HL-60 (cell line): Measurements from ENCODE around the gene L3MBTL4.

Source experiments
- DNase-seq, 2 experiments: peaks; one replicate each; pipeline ENCODE4 v3.0.0-alpha.2; 2010 to 2020; ENCODE audit warnings: low read depth in 1 of 2, low spot score in 1 of 2
- H3K27ac ChIP-seq: fragments of 250-450 bp; sonication (Bioruptor Pico); replicated peaks from 2 replicates; pipeline ENCODE4 v1.5.1; 2020; ENCODE audit warnings: mild to moderate bottlenecking, moderate library complexity
- H3K27me3 ChIP-seq: fragments of 250-450 bp; sonication (Bioruptor Pico); 2 replicates; pipeline ENCODE4 v1.5.1; 2021; ENCODE audit warnings: mild to moderate bottlenecking, moderate library complexity; ENCODE audit not compliant: insufficient read depth, poor library complexity, severe bottlenecking
- H3K4me3 ChIP-seq: replicated peaks from 2 replicates; pipeline ENCODE4 v1.5.1; 2011; ENCODE audit warnings: mild to moderate bottlenecking, control low read depth, low read length; ENCODE audit not compliant: insufficient read depth
- GABPA ChIP-seq: IDR thresholded peaks from 2 replicates; pipeline ENCODE4 v1.6.1; 2012; ENCODE audit warnings: low read depth
- POLR2AphosphoS5 ChIP-seq: IDR thresholded peaks from 2 replicates; pipeline ENCODE4 v1.6.1; 2012; ENCODE audit warnings: low read depth
- SPI1 ChIP-seq: IDR thresholded peaks from 2 replicates; pipeline ENCODE4 v1.6.1; 2012; ENCODE audit warnings: low read depth, mild to moderate bottlenecking, borderline replicate concordance
- TF ChIP-seq, protein P1 (sequence below): IDR thresholded peaks from 2 replicates; pipeline ENCODE4 v1.6.1; 2012; ENCODE audit warnings: low read depth; ENCODE audit not compliant: insufficient replicate concordance
- TF ChIP-seq, protein P2 (sequence below): IDR thresholded peaks from one replicate; pipeline ENCODE4 v1.5.1; 2011; ENCODE audit warnings: low read length, control low read depth, inconsistent platforms; ENCODE audit not compliant: insufficient read depth

The L3MBTL4 gene

DNA sequence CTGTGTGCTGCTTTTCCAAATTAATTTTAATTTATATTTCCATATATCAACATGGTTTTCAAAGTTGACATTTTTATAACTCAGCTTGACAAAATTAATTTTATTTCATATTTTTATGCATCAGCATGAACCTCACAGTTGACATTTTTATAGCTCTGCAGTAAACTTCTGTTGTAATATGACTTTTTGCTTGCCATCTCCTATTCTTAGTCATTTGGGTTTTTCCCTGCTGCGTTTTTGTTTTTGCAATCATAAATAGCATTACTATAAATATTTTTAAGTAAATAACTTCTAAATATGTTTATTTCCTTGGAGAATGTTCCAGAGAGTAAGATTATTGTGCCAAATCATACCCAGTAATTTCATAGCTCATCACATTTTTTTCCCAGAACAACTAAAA is 21.0 kb upstream of the L3MBTL4 start:
- no peak for DNase-seq
- Histone ChIP-seq H3K27ac (no peak overlapping the region), H3K4me3 (no peak overlapping the region), H3K27me3 (no peaks in the 10 kb centered on the region)
- TF ChIP-seq, protein P1, sequence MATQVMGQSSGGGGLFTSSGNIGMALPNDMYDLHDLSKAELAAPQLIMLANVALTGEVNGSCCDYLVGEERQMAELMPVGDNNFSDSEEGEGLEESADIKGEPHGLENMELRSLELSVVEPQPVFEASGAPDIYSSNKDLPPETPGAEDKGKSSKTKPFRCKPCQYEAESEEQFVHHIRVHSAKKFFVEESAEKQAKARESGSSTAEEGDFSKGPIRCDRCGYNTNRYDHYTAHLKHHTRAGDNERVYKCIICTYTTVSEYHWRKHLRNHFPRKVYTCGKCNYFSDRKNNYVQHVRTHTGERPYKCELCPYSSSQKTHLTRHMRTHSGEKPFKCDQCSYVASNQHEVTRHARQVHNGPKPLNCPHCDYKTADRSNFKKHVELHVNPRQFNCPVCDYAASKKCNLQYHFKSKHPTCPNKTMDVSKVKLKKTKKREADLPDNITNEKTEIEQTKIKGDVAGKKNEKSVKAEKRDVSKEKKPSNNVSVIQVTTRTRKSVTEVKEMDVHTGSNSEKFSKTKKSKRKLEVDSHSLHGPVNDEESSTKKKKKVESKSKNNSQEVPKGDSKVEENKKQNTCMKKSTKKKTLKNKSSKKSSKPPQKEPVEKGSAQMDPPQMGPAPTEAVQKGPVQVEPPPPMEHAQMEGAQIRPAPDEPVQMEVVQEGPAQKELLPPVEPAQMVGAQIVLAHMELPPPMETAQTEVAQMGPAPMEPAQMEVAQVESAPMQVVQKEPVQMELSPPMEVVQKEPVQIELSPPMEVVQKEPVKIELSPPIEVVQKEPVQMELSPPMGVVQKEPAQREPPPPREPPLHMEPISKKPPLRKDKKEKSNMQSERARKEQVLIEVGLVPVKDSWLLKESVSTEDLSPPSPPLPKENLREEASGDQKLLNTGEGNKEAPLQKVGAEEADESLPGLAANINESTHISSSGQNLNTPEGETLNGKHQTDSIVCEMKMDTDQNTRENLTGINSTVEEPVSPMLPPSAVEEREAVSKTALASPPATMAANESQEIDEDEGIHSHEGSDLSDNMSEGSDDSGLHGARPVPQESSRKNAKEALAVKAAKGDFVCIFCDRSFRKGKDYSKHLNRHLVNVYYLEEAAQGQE: no peak
- no peak for TF ChIP-seq POLR2AphosphoS5
- TF ChIP-seq SPI1: no peak
- no peak for TF ChIP-seq GABPA
- TF ChIP-seq, protein P2, sequence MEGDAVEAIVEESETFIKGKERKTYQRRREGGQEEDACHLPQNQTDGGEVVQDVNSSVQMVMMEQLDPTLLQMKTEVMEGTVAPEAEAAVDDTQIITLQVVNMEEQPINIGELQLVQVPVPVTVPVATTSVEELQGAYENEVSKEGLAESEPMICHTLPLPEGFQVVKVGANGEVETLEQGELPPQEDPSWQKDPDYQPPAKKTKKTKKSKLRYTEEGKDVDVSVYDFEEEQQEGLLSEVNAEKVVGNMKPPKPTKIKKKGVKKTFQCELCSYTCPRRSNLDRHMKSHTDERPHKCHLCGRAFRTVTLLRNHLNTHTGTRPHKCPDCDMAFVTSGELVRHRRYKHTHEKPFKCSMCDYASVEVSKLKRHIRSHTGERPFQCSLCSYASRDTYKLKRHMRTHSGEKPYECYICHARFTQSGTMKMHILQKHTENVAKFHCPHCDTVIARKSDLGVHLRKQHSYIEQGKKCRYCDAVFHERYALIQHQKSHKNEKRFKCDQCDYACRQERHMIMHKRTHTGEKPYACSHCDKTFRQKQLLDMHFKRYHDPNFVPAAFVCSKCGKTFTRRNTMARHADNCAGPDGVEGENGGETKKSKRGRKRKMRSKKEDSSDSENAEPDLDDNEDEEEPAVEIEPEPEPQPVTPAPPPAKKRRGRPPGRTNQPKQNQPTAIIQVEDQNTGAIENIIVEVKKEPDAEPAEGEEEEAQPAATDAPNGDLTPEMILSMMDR: no peak

DNA sequence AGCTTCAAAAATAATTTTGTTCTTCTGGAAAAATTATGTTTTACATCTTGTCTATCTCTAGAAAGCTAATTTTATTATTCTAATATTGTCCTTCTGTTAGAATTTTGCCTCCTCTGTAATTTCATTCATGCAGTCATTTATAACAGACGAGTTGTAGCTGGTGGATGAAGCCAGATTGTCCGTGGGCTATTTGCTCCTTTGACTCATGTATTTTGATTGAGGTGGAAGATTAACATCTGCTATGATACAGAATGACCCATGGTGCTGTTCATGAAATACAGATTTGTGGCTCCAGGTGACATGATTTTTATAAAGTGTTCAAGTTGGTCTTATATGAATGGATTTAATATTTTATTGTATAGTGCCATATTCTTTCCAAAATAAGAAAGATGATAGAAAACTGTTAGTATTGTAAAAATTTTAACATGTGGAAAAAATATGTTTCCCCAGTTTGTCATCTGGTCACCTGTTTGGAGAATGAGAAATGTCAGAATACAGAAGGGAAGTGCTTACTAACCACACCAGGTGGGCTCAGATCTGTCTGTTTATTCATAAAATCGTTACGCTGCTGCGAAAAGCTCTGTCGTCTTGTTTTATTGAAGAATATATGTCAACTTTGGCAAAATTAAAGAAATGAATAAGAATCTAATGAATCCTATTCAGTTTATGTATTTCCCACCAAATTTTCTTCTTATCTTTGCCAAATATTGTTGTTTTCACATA is 20.4 kb upstream of the L3MBTL4 start:
- Histone ChIP-seq H3K4me3 (no peak overlapping the region), H3K27me3 (no peaks in the 10 kb centered on the region), H3K27ac (no peak overlapping the region)
- no peak for DNase-seq
- TF ChIP-seq, protein P2: no peak
- TF ChIP-seq POLR2AphosphoS5 (no peak), SPI1 (no peak), GABPA (no peak)
- TF ChIP-seq, protein P1: no peak

- Histone ChIP-seq H3K4me3 (no peak overlapping the region), H3K27me3 (no peaks in the 10 kb centered on the region), H3K27ac (no peak overlapping the region)
- DNase-seq: no peak
- TF ChIP-seq SPI1 (no peak), POLR2AphosphoS5 (no peak), GABPA (no peak)
- TF ChIP-seq, protein P1: no peak
- TF ChIP-seq, protein P2: no peak
Observed at GRCh38 chr18:6434481-6434880, 19.8 kb upstream of the L3MBTL4 start.
